Astrocyte of the spinal cord (primary cell): Measurements from ENCODE around the gene NT5DC1.
A peak's percentile ranks its signal among the peaks of the same experiment; 100 is the strongest.
"Not testable (repeated sequence)": the region's sequence is repeated elsewhere in the genome, so short reads cannot be mapped to it uniquely, and the experiment has no call there.

Source experiments
- DNase-seq: peaks from one replicate; pipeline ENCODE4 v3.0.0; 2011; ENCODE audit warnings: low read depth, low spot score
- H3K4me3 ChIP-seq: 2 replicates; pipeline ENCODE4 v1.5.1; 2011; ENCODE audit warnings: low read depth, mild to moderate bottlenecking, low read length, moderate library complexity
- CTCF ChIP-seq: IDR thresholded peaks from 2 replicates; pipeline ENCODE4 v1.5.1; 2012; ENCODE audit warnings: low read depth, mild to moderate bottlenecking, low read length, inconsistent platforms
- in situ Hi-C: cut with HindIII; loops from 2 replicates; pipeline ENCODE4 v1.10.0; 2017; ENCODE audit warnings: low sequenced_read_pairs

The NT5DC1 gene

GRCh38 chr6:116280161-116280932, 179.7 kb downstream of the NT5DC1 start:
- in situ Hi-C loops: no loop called here
- TF ChIP-seq CTCF: no peak
- H3K4me3 ChIP-seq: peak overlapping the region; percentile 88
- peak; percentile 30 for DNase-seq

- TF ChIP-seq CTCF: no peak
- in situ Hi-C loops: no loop called here
- no peak for DNase-seq
- H3K4me3 ChIP-seq: no peak overlapping the region
Measured at GRCh38 chr6:116280933-116281316, 180.3 kb downstream of the NT5DC1 start.

GRCh38 chr6:116282698-116283097, 182.0 kb downstream of the NT5DC1 start:
- in situ Hi-C loops: no loop called here
- no peak for DNase-seq
- H3K4me3 ChIP-seq: no peak overlapping the region
- TF ChIP-seq CTCF: no peak

GRCh38 chr6:116283191-116283590, 182.5 kb downstream of the NT5DC1 start:
- H3K4me3 ChIP-seq: no peak overlapping the region
- no peak for TF ChIP-seq CTCF
- no peak for DNase-seq
- in situ Hi-C loops: no loop called here

- in situ Hi-C loops, H3K4me3 ChIP-seq, DNase-seq: not testable (repeated sequence)
Measured at GRCh38 chr6:116284984-116285383, 184.3 kb downstream of the NT5DC1 start.

GRCh38 chr6:116286773-116287358, 186.2 kb downstream of the NT5DC1 start:
- no peak for TF ChIP-seq CTCF
- DNase-seq: no peak
- in situ Hi-C loops: no loop called here
- no peak overlapping the region for H3K4me3 ChIP-seq

- peak; percentile 76 for TF ChIP-seq CTCF
- in situ Hi-C loops: no loop called here
- peak; percentile 69 for DNase-seq
- H3K4me3 ChIP-seq: no peak overlapping the region
Measured at GRCh38 chr6:116287689-116288282, 187.1 kb downstream of the NT5DC1 start.
